ENCODE results near the gene B9D1.

B9D1 gene

GRCh38 chr17:19388791-19389785 lies 26.6 kb upstream of the B9D1 start:
- no peak for DNase-seq

GRCh38 chr17:19387921-19388521 lies 25.5 kb upstream of the B9D1 start:
- no peak for DNase-seq

- DNase-seq: peak; percentile 40
Observed at GRCh38 chr17:19386974-19387920, 24.7 kb upstream of the B9D1 start, which contains the start of gene MFAP4. Gene MFAP4 (minus strand): TSS chr17:19387190. CDS start chr17:19387155, 35 bp downstream.

DNA sequence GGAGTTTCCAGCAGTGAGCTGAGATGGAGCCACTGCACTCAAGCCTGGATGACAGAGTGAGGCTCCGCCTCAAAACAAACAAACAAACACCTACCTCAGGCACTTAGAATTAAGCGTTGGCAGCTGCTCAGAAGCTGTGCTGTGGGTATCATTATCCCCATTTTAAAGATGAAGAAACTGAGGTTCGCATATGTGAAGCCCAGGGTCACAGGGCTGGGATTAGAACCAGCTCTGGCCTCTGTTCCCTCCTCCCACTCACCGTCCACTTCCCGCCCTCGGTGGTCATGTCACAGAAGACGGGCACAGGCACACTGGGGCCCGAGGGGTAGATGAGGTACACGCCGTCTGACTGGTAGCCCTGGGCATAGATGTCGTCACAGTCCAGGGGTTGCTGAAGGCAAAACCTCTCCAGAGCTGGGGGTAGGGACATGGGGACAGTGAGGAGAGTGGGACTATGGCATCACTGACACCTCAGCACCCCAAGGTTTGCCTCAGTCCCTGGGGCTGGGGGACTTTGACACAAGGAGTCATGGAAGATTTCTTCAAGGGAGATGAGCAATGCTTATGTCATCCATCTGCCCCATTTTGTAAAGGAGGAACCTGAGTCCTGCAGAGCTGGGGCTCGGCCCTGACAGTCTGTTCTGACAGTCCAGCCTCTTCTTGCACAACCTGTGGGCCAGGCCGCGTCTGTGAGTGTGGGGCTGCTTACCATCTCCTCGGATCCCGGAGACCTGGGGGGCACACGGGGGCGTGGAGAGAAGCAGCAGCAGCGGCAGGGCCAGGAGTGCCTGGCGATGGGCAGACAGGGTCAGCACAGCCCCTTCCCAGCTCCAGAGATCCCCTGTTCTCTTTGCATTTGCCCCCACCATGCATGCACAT lies 23.8 kb upstream of the B9D1 start:
- DNase-seq: no peak

DNA sequence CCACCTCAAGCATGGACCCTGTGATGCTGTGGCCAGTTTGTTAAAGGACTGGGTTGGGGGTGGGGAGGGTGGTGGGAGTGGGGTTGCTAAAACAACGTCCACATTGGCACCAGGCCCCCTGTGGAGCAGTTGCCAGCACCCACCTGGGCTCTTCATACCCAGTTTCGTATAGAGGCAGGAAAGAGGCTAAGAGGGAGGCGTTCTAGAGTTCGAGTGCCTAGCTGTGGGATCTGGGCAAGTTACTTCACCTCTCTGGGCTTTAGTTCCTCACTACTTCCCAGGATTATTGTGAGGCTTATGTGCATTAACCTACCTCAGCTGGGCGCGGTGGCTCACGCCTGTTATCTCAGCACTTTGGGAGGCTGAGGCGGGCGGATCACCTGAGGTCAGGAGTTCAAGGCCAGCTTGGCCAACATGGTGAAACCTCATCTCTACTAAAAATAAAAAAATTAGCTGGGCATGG lies 23.0 kb upstream of the B9D1 start:
- no peak for DNase-seq

GRCh38 chr17:19384723-19385391 lies 22.3 kb upstream of the B9D1 start:
- DNase-seq: peak; percentile 83

- no peak for DNase-seq
Observed at GRCh38 chr17:19383681-19384470, 21.4 kb upstream of the B9D1 start.

DNA sequence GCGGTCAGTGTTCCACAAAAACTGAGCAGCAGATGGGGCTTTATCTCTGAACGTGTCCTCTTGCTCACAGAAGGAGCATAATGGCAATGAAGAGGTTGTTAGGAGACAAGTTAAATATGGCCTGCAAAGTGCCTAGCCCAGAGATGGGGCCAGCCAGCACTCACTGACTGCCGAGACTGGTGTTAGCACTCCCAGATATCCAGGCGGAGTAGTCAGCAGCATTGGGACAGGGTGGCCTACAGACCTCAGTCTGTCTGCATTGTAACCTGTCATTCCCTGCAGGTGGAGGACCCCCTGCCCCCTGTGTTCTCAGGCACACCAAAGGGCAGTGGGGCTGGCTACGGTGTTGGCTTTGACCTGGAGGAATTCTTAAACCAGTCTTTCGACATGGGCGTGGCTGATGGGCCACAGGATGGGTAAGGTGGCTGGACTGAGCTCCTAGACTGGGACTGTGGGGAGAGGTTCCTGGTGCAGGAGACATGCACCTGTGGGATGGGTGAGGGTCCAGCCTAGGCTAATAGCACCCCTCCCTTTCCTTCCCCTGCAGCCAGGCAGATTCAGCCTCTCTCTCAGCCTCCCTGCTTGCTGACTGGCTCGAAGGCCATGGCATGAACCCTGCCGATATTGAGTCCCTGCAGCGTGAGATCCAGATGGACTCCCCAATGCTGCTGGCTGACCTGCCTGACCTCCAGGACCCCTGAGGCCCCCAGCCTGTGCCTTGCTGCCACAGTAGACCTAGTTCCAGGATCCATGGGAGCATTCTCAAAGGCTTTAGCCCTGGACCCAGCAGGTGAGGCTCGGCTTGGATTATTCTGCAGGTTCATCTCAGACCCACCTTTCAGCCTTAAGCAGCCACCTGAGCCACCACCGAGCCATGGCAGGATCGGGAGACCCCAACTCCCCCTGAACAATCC lies 20.3 kb upstream of the B9D1 start:
- no peak for DNase-seq

- no peak for DNase-seq
Observed at GRCh38 chr17:19381741-19382444, 19.4 kb upstream of the B9D1 start.

DNA sequence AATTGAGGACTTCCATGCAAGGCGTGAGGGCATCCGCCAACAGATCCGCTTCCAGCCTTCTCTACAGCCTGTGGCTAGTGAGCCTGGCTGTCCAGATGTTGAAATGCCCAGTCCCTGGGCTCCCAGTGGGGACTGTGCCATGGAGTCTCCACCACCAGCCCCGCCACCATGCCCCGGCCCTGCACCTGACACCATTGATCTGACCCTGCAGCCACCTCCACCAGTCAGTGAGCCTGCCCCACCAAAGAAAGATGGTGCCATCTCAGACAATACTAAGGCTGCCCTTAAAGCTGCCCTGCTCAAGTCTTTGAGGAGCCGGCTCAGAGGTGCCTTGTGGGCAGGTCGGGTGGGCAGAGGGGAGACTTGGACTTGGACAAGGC lies 18.8 kb upstream of the B9D1 start:
- DNase-seq: no peak

DNA sequence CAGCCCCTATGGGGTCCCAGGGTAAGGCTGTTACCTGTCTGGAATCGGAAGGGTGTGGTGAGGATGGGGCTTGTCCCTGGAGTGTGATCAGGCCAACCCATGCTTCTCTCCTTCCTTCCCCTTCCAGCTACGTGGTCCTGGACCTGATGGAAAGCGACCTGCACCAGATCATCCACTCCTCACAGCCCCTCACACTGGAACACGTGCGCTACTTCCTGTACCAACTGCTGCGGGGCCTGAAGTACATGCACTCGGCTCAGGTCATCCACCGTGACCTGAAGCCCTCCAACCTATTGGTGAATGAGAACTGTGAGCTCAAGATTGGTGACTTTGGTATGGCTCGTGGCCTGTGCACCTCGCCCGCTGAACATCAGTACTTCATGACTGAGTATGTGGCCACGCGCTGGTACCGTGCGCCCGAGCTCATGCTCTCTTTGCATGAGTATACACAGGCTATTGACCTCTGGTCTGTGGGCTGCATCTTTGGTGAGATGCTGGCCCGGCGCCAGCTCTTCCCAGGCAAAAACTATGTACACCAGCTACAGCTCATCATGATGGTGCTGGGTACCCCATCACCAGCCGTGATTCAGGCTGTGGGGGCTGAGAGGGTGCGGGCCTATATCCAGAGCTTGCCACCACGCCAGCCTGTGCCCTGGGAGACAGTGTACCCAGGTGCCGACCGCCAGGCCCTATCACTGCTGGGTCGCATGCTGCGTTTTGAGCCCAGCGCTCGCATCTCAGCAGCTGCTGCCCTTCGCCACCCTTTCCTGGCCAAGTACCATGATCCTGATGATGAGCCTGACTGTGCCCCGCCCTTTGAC lies 18.2 kb upstream of the B9D1 start:
- DNase-seq: no peak

DNA sequence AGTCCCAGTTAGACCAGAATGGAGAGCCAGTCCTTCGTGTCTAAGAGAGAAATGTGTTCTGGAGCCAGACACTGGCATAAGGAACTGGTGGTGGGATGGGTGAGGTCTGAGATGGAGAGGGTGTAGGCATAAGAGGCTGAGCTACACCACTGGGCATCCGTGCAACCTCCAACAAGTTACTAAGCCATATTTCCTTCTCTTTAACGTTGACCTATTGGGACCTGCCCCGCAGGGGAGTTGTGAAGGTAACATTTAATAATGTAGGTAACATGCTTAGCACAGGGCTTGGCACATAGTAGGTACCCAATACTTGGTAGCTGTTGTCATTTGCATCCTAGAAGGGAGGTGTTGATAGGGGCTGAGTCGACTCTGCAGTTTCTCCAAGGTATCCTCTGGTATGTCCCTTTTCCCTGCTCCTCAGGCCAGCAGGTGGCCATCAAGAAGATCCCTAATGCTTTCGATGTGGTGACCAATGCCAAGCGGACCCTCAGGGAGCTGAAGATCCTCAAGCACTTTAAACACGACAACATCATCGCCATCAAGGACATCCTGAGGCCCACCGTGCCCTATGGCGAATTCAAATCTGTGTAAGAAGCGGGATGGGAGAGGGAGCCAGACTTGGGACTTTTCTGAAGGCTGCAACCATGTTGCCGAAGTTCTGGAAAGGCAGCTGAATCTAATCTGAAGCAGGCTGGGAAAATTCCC lies 17.0 kb upstream of the B9D1 start:
- DNase-seq: no peak

GRCh38 chr17:19378416-19379360 lies 16.2 kb upstream of the B9D1 start, which contains the start of gene MAPK7:
Gene MAPK7 (plus strand): TSS chr17:19378498. CDS start chr17:19378901, 403 bp downstream.
- DNase-seq: no peak

DNA sequence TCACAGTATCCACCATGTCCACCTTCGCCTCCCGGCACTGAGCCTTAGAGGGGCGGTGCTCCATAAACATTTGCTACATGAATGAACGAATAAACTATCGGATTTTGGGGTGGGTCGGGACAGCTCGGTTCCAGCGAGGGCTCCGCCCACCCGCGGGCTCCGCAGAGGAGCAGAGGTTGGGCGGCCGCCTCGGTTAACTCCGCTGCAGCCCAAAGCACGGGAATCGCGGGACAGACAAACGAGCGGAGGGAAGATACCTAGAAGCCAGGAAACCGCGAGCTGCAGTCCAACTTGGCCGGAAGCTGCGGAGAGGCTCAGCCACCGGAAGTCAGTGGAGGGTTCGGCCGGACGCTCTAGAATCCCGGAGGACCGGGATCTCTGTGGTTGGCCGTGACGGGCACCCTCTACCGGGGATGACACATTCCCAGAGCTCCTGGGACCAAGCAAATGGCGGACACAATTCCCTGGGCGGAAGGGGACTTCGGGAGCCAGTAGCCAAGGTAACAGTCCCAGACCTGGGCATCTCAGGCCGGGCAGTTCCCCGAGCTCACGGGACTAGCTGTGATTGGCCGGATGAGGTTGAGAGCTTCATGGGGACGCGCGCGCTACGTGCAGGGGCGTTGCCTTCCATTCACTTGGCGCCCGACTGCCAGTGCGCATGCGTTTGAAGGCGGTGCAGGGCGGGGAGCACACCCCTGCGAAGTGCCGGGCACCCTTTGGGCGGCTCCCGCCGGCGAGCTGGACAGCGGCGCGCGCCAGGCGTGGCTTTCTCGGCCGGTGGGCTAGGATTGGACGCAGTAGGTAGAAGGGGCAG lies 15.3 kb upstream of the B9D1 start:
- peak; percentile 99 for DNase-seq

DNA sequence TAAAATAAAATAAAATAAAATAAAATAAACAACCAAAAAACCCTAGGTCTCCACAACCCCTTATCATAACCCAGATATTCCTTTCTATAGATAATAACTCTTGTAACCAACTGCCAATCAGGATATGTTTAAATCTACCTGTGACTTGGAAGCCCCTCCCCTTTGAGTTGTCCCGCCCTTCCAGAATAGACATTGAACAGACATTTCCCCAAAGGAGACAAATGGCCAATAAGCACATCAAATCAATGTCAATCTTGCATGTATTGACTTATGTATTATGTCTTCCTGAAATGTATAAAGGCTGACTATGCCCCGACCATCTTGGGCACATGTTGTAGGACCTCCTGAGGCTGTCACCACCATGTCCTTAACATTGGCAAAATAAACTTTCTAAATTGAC lies 14.3 kb upstream of the B9D1 start:
- no peak for DNase-seq

Data from midbrain (tissue), 1 donor.